Vagina (tissue), 2 donors: ENCODE data around the gene BRSK2. TPM values are rescaled to one million over a fixed set of nuclear protein-coding genes. Genes with fewer than 3 reads are reported as not detected.

ENCODE experiments used
- DNase-seq, 2 donors: peaks; one replicate each; pipeline ENCODE4 v3.0.0-alpha.2; 2017; ENCODE audit errors: extremely low spot score in 2 of 2
- H3K27ac ChIP-seq: fragments of 200-600 bp; sonication (generic); one replicate; pipeline ENCODE4 v1.5.1; 2019
- H3K27me3 ChIP-seq: fragments of 200-600 bp; sonication (generic); one replicate; pipeline ENCODE4 v1.5.1; 2019
- H3K36me3 ChIP-seq, 2 donors: fragments of 200-600 bp; sonication (generic); one replicate each; pipeline ENCODE4 v1.5.1; 2017 to 2019
- H3K4me1 ChIP-seq: fragments of 200-600 bp; sonication (generic); one replicate; pipeline ENCODE4 v1.5.1; 2019
- H3K4me3 ChIP-seq, 2 donors: fragments of 200-600 bp; sonication (generic); 1 replicate in 1 of 2; 2 replicates in 1 of 2; pipeline ENCODE4 v1.5.1; 2016 to 2019
- H3K9me3 ChIP-seq: fragments of 200-600 bp; sonication (generic); one replicate; pipeline ENCODE4 v1.5.1; 2019
- POLR2A ChIP-seq, 2 donors: fragments of 450-650 bp; IDR thresholded peaks; one replicate each; pipeline ENCODE4 v1.6.1; 2017; ENCODE audit warnings: antibody characterized with exemption in 2 of 2, mild to moderate bottlenecking in 2 of 2, moderate library complexity in 2 of 2
- POLR2AphosphoS5 ChIP-seq, 2 donors: sonication (generic); formaldehyde crosslinking; IDR thresholded peaks; one replicate each; pipeline ENCODE4 v1.9.0; 2017; ENCODE audit warnings: antibody characterized with exemption in 2 of 2, mild to moderate bottlenecking in 2 of 2, low read depth in 1 of 2; ENCODE audit not compliant: insufficient read depth in 1 of 2
- intact Hi-C: fragments of 100-400 bp; cut with DNase I; formaldehyde crosslinking; loops from one replicate; pipeline ENCODE4 v1.15.1; 2023
- total RNA-seq: library from RNA; depleted of rRNA; stranded (reverse); fragments of >200 nt; gene quantifications from one replicate; pipeline ENCODE4 v1.2.3, GENCODE V29; 2016
- TF ChIP-seq, protein P1 (sequence below), 3 experiments: fragments of 450-650 bp in 2 of 3; fragments of 200-600 bp in 1 of 3; sonication (generic) in 1 of 3; IDR thresholded peaks; one replicate each; pipeline ENCODE4 v1.5.1; 2017 to 2019; ENCODE audit warnings: antibody characterized with exemption in 3 of 3, mild to moderate bottlenecking in 2 of 3, moderate library complexity in 2 of 3

The BRSK2 gene
- total RNA-seq, 1 donor from 2014 or later: 3.9 TPM

DNA sequence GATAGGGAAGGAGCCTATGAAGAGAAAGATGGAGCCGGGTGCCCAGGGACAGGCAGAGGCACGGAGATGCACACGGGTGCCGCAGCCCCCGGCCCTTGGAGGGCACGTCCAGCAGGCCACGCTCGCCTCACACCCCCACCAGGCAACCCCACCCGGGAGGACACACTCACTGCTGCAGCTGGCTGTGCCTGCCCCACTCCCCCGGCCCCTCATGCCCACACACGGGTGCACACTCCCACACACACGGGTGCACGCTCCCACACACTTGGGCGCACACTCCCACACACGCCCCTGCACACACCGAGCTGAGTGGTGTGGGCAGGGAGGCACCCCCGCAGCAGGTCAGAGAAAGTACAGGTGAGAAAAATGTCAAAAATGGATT is 95.8 kb downstream of the BRSK2 start:
- DNase-seq: no peak
- no peaks in the 10 kb centered on the region for H3K27me3 ChIP-seq
- H3K4me1 ChIP-seq: peaks cover 65% of the 10 kb centered on the region
- no peak for TF ChIP-seq POLR2AphosphoS5 (IDR thresholded peaks at IDR 0.05; ENCODE audit: insufficient read depth in 1 of 2, low read depth in 1 of 2)
- no peak for TF ChIP-seq POLR2A (IDR thresholded peaks at IDR 0.05)
- TF ChIP-seq, protein P1, sequence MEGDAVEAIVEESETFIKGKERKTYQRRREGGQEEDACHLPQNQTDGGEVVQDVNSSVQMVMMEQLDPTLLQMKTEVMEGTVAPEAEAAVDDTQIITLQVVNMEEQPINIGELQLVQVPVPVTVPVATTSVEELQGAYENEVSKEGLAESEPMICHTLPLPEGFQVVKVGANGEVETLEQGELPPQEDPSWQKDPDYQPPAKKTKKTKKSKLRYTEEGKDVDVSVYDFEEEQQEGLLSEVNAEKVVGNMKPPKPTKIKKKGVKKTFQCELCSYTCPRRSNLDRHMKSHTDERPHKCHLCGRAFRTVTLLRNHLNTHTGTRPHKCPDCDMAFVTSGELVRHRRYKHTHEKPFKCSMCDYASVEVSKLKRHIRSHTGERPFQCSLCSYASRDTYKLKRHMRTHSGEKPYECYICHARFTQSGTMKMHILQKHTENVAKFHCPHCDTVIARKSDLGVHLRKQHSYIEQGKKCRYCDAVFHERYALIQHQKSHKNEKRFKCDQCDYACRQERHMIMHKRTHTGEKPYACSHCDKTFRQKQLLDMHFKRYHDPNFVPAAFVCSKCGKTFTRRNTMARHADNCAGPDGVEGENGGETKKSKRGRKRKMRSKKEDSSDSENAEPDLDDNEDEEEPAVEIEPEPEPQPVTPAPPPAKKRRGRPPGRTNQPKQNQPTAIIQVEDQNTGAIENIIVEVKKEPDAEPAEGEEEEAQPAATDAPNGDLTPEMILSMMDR (IDR thresholded peaks at IDR 0.05): no peak
- H3K36me3 ChIP-seq: peaks cover 0 to under 1% of the 10 kb centered on the region in 2 donors
- H3K9me3 ChIP-seq: no peaks in the 10 kb centered on the region
- intact Hi-C loops: no loop called here
- peak overlapping the region; percentile 53 for H3K27ac ChIP-seq
- H3K4me3 ChIP-seq: peak overlapping the region; percentile 35 to 45

DNA sequence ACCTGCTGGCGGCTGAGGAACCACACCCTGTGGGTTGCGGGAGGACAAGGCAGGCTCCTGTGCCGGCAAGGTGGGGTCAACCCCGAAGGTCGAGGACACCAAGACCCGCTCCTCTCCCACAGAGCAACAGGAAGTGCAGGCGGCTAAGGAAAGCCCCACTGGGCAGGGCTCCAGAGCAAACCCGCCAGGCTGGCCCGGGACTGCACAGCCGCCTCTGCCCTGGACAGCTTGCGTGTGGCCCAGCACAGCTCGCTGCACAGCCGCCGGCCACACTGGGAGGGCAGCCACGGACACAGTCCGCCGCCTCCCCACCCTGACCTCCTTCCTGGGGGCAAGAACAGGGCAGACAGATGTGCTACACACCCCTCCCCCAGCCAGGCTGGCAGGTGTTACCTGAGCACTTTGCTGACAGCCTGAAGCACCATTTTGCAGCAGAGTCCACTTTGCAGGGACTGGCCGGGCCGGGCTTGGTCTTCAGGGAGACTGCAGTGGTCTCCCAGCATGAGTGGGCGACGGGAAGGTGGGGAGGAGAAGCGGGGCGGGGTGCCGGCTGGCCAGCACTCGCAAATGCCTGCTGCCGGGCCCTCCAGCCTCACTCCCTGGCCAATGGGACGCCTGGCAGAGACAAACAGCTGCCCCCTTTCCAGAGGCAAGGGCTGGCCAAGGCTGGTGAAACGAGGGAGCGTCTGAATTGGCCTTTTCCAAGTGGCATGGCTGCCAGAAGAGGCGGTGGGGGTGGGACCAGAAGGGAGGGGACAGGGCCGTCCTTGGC is 96.5 kb downstream of the BRSK2 start, which contains the start of gene MOB2:
MOB2 (minus strand) TSS at position 726 of the 772 bp plus-strand sequence; CDS start at position 503, 223 bp downstream.
- Histone ChIP-seq H3K27ac (peak within 1 kb of the TSS; percentile 53), H3K9me3 (no peaks in the 10 kb centered on the region), H3K27me3 (no peaks in the 10 kb centered on the region), H3K4me1 (peaks cover 65% of the 10 kb centered on the region), H3K36me3 (no peaks in the 10 kb centered on the region), H3K4me3 (peak within 1 kb of the TSS; percentile 35 to 45)
- no peak for DNase-seq
- TF ChIP-seq, protein P1 (IDR thresholded peaks at IDR 0.05): no peak
- TF ChIP-seq POLR2AphosphoS5 (IDR thresholded peaks at IDR 0.05; ENCODE audit: insufficient read depth in 1 of 2, low read depth in 1 of 2) (peak in 1 of 2 donors; percentile 44), POLR2A (IDR thresholded peaks at IDR 0.05) (no peak)
- intact Hi-C loops: no loop called here

DNA sequence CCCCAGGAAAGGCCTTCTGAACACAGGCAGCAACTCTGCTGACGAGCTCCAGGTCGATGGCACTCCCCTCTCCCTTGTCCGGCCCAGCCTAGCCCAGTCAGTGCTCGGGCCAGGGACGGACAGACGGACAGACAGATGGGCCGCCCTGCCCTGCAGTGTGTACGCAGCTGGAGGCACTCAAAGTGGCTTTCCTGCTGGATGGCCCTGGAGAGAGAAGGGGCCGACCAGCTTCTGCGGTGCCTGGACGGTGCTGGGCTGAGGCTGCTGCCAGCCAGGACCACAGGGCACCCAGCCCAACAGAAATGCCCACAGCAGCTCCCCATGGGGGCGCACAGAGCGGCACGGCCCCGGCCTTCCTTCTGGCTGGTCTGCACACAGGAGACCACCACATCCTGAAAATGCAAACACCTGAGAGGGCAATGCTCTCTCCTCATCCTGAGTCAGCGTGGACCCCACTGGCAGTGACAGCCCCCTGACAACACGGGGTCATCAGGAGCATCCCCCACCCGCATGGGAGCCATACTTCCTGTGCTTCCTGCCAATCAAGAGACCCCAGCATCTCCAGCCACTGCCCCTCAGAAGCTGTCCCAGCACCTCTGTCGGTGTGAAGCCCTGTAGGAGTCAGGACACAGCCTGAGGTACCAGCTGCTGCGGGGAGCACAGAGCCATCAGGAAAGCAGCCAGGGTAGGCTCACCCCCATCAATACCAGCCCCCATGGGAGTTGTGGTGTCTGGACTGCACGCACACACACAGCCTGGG is 97.5 kb downstream of the BRSK2 start:
- no peak for DNase-seq

DNA sequence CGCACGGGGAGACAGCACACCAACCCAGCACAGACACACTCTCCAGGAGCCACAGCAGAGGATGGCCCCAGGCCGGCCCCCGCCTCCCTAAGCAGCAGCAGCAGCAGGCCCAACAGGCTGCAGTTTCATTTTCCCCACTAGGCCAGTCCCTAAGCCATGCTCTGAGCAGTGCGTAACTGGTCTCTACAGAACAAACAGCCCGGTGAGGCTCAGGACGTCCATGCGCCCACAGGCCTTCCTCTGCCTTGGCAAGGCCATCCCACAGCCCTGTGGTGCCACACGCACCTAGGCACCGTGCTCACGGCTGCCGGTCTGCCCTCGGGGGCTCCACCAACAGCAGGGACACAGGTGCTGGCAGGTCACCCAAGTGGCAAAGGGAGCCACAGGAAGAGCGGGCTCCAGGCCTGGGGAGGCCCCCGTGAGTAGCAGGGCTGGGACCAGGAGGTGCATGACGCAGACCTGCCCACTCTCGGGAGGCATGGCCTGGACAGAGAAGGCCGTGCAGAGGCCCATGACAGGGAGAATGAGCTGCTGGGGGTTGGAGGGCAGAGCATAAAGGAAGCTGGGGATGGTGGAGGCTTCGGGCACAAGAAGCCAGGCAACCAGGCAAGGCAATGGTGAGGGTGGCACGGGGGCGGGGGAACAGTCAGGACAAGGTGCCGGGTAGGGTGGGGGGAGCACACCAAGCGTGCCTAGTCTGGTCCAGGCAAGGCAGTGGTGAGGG is 98.3 kb downstream of the BRSK2 start:
- intact Hi-C loops: no loop called here

More for the DNA sequence above, 97.5 kb downstream of the BRSK2 start:
- Histone ChIP-seq H3K27ac (peak overlapping the region; percentile 28), H3K4me1 (peaks cover 57% of the 10 kb centered on the region), H3K9me3 (no peaks in the 10 kb centered on the region), H3K36me3 (no peaks in the 10 kb centered on the region), H3K4me3 (peak overlapping the region in 1 of 2 donors; percentile 26), H3K27me3 (no peaks in the 10 kb centered on the region)
- TF ChIP-seq POLR2AphosphoS5 (IDR thresholded peaks at IDR 0.05; ENCODE audit: insufficient read depth in 1 of 2, low read depth in 1 of 2) (no peak), POLR2A (IDR thresholded peaks at IDR 0.05) (no peak)
- TF ChIP-seq, protein P1 (IDR thresholded peaks at IDR 0.05): no peak
- intact Hi-C loops: no loop called here

More for the DNA sequence above, 98.3 kb downstream of the BRSK2 start:
- H3K27me3 ChIP-seq: no peaks in the 10 kb centered on the region
- TF ChIP-seq POLR2A (IDR thresholded peaks at IDR 0.05) (no peak), POLR2AphosphoS5 (IDR thresholded peaks at IDR 0.05; ENCODE audit: insufficient read depth in 1 of 2, low read depth in 1 of 2) (no peak)
- TF ChIP-seq, protein P1 (IDR thresholded peaks at IDR 0.05): no peak
- H3K36me3 ChIP-seq: no peaks in the 10 kb centered on the region
- peaks cover 56% of the 10 kb centered on the region for H3K4me1 ChIP-seq
- peak overlapping the region; percentile 28 for H3K27ac ChIP-seq
- no peak for DNase-seq
- H3K9me3 ChIP-seq: no peaks in the 10 kb centered on the region
- H3K4me3 ChIP-seq: peak overlapping the region in 1 of 2 donors; percentile 26
